AG04449 (cell line): ENCODE measurements around the gene SAMD11.

ENCODE experiments used
- CTCF ChIA-PET: fragments of 350-600 bp; formaldehyde crosslinking; extraction: SDS; loops from one replicate; lab custom pipeline; 2021; ENCODE audit warnings: antibody characterized with exemption; lab: Yijun Ruan, JAX
- POLR2A ChIA-PET: fragments of 400-600, 350-600 bp; formaldehyde crosslinking; extraction: SDS; loops from one replicate; lab custom pipeline; 2020; ENCODE audit warnings: antibody characterized with exemption, inconsistent platforms; lab: Yijun Ruan, JAX
- DNase-seq: peaks from one replicate; pipeline ENCODE4 v3.0.0-alpha.2; 2010; ENCODE audit warnings: low read depth, low spot score
- H3K4me3 ChIP-seq: 2 replicates; pipeline ENCODE4 v1.5.1; 2011; ENCODE audit warnings: low read depth, mild to moderate bottlenecking, control low read depth, low read length
- TF ChIP-seq, protein P1 (sequence below): IDR thresholded peaks from one replicate; pipeline ENCODE4 v1.5.1; 2011; ENCODE audit warnings: mild to moderate bottlenecking, moderate library complexity, low read length, control low read depth, inconsistent platforms; ENCODE audit not compliant: insufficient read depth; ENCODE audit errors: missing control alignments

SAMD11 gene

DNA sequence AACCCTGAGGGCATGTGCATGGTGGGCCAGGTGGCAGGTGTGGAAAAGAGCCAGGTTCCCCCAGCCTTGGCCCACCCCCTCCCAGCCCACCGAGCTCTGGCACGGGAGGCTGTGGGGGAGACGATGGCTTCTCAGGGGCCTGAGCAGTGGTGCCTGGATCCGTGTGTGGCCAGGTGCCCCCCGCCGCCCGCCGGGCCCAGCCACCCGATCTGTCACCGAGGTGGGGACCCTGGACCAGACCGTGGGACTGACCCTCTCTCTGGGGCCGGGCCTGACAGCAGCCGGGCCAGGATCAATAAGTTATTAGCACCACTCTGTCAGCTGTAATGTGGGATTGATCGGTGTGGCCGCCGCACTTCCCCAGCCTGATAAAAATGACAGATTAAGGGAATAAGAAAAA lies 13.8 kb downstream of the SAMD11 start:
- no peak for DNase-seq
- ChIA-PET POLR2A (no interaction called here), CTCF (interaction anchor here (0.9 to 7.6 kb wide), 5 partner anchors 9 to 47 kb away, joined by 3 to 67 read pairs (median 6); no protein-coding TSS in a partner anchor)
- no peak overlapping the region for H3K4me3 ChIP-seq
- TF ChIP-seq, protein P1, sequence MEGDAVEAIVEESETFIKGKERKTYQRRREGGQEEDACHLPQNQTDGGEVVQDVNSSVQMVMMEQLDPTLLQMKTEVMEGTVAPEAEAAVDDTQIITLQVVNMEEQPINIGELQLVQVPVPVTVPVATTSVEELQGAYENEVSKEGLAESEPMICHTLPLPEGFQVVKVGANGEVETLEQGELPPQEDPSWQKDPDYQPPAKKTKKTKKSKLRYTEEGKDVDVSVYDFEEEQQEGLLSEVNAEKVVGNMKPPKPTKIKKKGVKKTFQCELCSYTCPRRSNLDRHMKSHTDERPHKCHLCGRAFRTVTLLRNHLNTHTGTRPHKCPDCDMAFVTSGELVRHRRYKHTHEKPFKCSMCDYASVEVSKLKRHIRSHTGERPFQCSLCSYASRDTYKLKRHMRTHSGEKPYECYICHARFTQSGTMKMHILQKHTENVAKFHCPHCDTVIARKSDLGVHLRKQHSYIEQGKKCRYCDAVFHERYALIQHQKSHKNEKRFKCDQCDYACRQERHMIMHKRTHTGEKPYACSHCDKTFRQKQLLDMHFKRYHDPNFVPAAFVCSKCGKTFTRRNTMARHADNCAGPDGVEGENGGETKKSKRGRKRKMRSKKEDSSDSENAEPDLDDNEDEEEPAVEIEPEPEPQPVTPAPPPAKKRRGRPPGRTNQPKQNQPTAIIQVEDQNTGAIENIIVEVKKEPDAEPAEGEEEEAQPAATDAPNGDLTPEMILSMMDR = no peak

DNA sequence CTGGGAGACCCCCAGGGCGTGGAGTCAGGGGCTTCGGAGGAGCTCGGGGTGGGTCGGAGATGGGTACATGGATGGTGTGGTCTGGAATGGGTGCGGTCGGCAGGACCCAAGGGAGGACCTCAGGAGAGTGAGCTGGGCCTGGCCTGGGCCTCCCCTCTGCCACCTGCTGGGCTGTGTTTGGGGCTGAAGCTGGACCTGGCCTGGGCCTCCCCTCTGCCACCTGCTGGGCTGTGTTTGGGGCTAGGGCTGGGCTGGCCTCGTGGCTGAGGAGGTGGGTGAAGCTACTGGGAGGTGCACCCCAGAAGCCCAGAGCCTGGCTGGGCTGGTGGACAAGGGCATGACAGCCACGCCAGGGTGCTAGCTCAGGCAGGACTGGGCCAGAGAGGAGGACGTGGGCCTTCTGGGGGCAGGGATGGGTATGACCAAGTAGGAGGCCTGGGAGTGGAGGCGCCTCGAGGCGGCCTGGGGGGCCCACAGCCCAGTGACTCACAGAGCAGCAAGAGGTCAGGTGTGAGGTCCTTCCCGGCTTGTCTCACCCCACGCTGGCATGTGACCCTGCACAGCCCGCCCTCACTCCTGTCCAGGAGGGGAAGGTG lies 14.5 kb downstream of the SAMD11 start:
- POLR2A ChIA-PET = no interaction called here
- H3K4me3 ChIP-seq = no peak overlapping the region
- TF ChIP-seq, protein P1 = peak; percentile 66
- no peak for DNase-seq
- CTCF ChIA-PET = interaction anchor here (0.9 to 7.6 kb wide), 7 partner anchors 9 to 46 kb away, joined by 3 to 67 read pairs (median 4); partner anchors contain the start of gene NOC2L

DNA sequence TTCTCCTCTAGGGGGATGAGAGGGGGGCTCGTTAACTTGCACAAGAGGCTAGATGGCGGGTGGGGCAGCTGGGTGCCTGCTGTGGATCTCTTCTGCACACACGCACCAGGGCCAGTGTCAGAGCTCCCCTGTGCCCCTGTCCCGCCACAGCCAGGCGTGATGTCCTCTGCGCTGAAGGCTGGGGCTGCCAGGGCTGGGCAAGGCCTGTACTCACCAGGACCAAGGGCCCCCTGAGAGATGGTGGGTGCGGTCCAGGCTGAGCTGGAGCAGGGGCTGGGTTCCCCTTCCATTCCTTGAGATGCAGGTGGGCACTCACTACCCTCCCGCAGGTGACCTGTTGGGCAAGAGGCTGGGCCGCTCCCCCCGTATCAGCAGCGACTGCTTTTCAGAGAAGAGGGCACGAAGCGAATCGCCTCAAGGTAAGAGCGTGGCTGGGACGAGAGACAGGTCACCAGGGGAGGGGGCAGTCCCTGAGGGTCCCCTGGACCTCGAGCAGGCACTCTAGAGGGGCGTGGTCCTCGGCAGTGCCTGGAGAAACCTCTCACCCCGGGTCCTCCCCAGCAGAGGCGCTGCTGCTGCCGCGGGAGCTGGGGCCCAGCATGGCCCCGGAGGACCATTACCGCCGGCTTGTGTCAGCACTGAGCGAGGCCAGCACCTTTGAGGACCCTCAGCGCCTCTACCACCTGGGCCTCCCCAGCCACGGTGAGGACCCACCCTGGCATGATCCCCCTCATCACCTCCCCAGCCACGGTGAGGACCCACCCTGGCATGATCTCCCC lies 15.2 kb downstream of the SAMD11 start:
- TF ChIP-seq, protein P1 = no peak
- DNase-seq = no peak
- ChIA-PET CTCF (interaction anchor here (0.9 to 7.6 kb wide), 6 partner anchors 8 to 45 kb away, joined by 3 to 67 read pairs (median 5); partner anchors contain the start of gene NOC2L), POLR2A (no interaction called here)
- no peak overlapping the region for H3K4me3 ChIP-seq

DNA sequence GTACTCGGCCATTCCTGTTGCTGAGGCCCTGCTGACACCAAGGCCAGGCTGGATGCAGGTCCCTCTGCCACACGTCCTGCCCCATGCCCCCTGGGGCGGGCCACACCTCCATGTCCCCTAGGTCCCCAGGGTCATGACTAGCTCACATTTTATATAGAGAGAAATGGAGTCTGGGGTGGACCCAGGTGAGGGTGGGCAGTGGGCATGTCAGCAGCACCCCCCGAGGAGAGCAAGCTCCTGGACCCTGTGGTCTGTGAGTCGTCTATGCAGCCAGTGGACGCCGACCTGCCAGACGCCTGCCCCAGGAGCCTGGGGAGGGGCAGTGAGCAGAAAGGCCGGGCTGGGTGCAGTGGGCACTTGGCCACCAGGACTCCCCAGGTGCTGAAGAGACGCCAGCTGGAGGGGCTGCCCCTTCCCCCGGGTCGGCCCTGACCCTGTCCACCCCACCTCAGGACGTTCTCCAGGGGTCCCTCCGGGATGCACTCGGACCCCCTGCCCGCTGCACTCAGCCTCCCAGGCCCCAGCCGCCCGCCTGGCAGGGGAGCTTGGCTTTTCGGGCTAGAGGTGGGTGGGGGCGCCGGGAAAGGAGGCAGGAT lies 15.9 kb downstream of the SAMD11 start:
- CTCF ChIA-PET = interaction anchor here (1.3 to 7.6 kb wide), 7 partner anchors 11 to 44 kb away, joined by 3 to 67 read pairs (median 7); no protein-coding TSS in a partner anchor
- no peak for DNase-seq
- no peak overlapping the region for H3K4me3 ChIP-seq
- POLR2A ChIA-PET = interaction anchor here (1.2 kb wide), 1 partner anchor 9 kb away, joined by 3 read pairs; no protein-coding TSS in a partner anchor
- TF ChIP-seq, protein P1 = no peak

DNA sequence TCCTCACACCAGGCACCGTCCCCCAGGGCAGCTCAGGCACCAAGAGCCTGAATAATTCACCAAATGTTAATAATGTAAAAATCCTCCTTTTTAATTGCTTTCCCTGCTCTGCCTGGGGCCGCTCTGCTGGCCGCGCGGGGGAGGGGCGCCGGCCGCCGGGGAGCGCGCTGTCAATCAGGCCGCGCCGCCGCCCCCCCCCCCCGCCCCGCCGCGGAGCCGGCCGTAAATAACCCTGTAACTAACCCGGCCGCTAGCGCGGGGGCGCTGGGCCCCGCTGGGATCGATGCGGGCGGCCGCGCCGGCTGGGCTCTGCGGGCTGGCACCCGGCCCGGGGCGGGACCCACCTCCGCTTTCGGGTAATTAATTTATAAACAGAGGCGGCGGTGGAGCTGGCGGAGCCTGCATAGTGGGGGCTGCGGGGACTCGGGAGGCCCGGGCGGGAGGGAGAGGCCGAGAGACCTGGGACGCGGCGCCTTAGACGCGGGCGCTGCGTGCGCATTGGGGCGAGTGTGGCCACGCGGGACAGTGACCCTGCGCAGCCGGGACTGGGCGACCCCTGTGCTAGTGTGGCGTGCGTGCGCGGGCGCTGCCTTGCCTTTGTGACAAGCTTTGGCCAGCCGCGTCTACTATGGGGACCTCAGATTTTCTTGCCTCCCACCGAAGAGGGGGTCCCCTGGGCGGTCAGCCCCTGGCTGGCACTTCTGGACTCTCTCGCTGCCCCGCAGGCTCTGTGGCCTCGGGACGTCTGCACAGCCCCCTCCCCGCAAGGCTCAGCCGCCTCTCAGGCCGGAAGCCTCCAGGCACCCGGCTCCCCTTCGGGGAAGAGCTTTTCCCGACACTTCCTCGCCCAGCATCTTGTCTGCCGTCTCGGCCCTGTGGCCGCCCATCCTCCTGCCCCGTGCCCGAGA lies 16.6 kb downstream of the SAMD11 start:
- CTCF ChIA-PET = interaction anchor here (1.3 to 7.6 kb wide), 6 partner anchors 12 to 43 kb away, joined by 3 to 67 read pairs (median 8); no protein-coding TSS in a partner anchor
- DNase-seq = no peak
- POLR2A ChIA-PET = interaction anchor here (0.8 to 1.2 kb wide), 2 partner anchors 10 to 26 kb away, joined by 3 read pairs; no protein-coding TSS in a partner anchor
- peak overlapping the region; percentile 29 for H3K4me3 ChIP-seq
- TF ChIP-seq, protein P1 = no peak
